ENCODE measurements around the gene TGM3.

DNA sequence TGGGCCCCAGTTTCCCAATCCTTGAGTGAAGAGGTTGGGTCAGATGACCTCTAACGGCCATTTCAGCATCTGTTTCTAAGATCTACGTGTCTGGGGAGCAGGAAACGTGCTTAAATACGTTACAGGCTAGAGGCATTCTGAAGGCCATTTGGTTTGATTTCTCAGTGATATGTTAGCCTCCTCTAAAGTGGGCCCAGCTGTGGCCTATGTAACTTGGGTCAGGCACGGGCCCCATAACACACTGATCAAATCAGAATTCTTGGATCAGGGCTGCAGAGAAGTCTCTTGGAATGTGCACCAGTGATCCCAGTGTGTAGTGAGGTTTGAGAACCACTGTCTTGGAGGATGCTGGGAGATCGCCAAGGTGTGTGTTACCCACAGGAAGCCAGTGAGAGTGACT lies 36.1 kb upstream of the TGM3 start:
- TF ChIP-seq, protein P1, sequence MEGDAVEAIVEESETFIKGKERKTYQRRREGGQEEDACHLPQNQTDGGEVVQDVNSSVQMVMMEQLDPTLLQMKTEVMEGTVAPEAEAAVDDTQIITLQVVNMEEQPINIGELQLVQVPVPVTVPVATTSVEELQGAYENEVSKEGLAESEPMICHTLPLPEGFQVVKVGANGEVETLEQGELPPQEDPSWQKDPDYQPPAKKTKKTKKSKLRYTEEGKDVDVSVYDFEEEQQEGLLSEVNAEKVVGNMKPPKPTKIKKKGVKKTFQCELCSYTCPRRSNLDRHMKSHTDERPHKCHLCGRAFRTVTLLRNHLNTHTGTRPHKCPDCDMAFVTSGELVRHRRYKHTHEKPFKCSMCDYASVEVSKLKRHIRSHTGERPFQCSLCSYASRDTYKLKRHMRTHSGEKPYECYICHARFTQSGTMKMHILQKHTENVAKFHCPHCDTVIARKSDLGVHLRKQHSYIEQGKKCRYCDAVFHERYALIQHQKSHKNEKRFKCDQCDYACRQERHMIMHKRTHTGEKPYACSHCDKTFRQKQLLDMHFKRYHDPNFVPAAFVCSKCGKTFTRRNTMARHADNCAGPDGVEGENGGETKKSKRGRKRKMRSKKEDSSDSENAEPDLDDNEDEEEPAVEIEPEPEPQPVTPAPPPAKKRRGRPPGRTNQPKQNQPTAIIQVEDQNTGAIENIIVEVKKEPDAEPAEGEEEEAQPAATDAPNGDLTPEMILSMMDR (IDR thresholded peaks at IDR 0.05; ENCODE audit: low read length) = no peak
- no peak for TF ChIP-seq EZH2 (IDR thresholded peaks at IDR 0.05; ENCODE audit: borderline replicate concordance, low read length)
